CD4-positive, CD25-positive, alpha-beta regulatory T cell (primary cell): Measurements from ENCODE around the gene ZNF439. TPM values are rescaled to one million over a fixed set of nuclear protein-coding genes. Genes with fewer than 3 reads are reported as not detected.
"Not testable (repeated sequence)": the region's sequence is repeated elsewhere in the genome, so short reads cannot be mapped to it uniquely, and the experiment has no call there.

Experiments used
- ATAC-seq, 2 donors: fragments of 150-1000 bp; cut with Tn5 transposase; one replicate each; pipeline ENCODE4 v1.10.0; 2021; ENCODE audit warnings: low read depth in 2 of 2, moderate number of reproducible peaks in 2 of 2, moderate library complexity in 1 of 2
- DNase-seq, 3 donors: peaks; one replicate each; pipeline versions ENCODE4 v3.0.0 to v3.0.0-alpha.2; 2012 to 2022; ENCODE audit warnings: mixed read lengths in 1 of 3
- H3K27ac ChIP-seq: one replicate; pipeline ENCODE4 v1.7.0; 2013; ENCODE audit warnings: mild to moderate bottlenecking, low read length; ENCODE audit not compliant: insufficient read depth, poor library complexity, severe bottlenecking
- H3K27me3 ChIP-seq: one replicate; pipeline ENCODE4 v1.7.0; 2013; ENCODE audit warnings: low read length; ENCODE audit not compliant: control insufficient read depth, insufficient read depth
- H3K36me3 ChIP-seq: one replicate; pipeline ENCODE4 v1.7.0; 2013; ENCODE audit warnings: mild to moderate bottlenecking, low read length, moderate library complexity; ENCODE audit not compliant: control insufficient read depth, insufficient read depth
- H3K4me1 ChIP-seq: 2 replicates; pipeline ENCODE4 v1.7.0; 2013; ENCODE audit warnings: mild to moderate bottlenecking, low read length; ENCODE audit not compliant: insufficient read depth, control insufficient read depth, poor library complexity, severe bottlenecking
- H3K4me3 ChIP-seq: one replicate; pipeline ENCODE4 v1.7.0; 2013; ENCODE audit warnings: low read depth, mild to moderate bottlenecking, low read length, moderate library complexity
- H3K9me3 ChIP-seq, 2 experiments: 1 replicate in 1 of 2; 2 replicates in 1 of 2; pipeline ENCODE4 v1.7.0; 2013; ENCODE audit warnings: low read length in 2 of 2, mild to moderate bottlenecking in 1 of 2, moderate library complexity in 1 of 2; ENCODE audit not compliant: control insufficient read depth in 2 of 2
- H3K27ac Mint-ChIP-seq, 3 donors: one replicate each; pipeline ENCODE4 v1.8.0; 2020 to 2022; ENCODE audit warnings: mild to moderate bottlenecking in 3 of 3, mixed read lengths in 3 of 3, moderate library complexity in 2 of 3
- H3K27me3 Mint-ChIP-seq: one replicate; pipeline ENCODE4 v1.8.0; 2022; ENCODE audit warnings: mild to moderate bottlenecking, mixed read lengths
- H3K36me3 Mint-ChIP-seq: one replicate; pipeline ENCODE4 v1.8.0; 2020; ENCODE audit warnings: mixed read lengths
- H3K4me1 Mint-ChIP-seq, 4 donors: one replicate each; pipeline ENCODE4 v1.8.0; 2020 to 2022; ENCODE audit warnings: mixed read lengths in 4 of 4, mild to moderate bottlenecking in 1 of 4
- H3K4me3 Mint-ChIP-seq, 4 donors: one replicate each; pipeline ENCODE4 v1.8.0; 2020 to 2022; ENCODE audit warnings: mild to moderate bottlenecking in 4 of 4, mixed read lengths in 4 of 4, moderate library complexity in 3 of 4
- H3K9me3 Mint-ChIP-seq, 7 donors: one replicate each; pipeline ENCODE4 v1.8.0; 2020 to 2022; ENCODE audit warnings: mixed read lengths in 7 of 7, mild to moderate bottlenecking in 3 of 7, moderate library complexity in 2 of 7
- polyA plus RNA-seq, 4 donors: library from polyadenylated mRNA; unstranded; fragments of 300-500 nt; fragmentation: Illumina TruSeq; gene quantifications; one replicate each; pipeline ENCODE4 v1.2.3, GENCODE V29; 2021
- total RNA-seq: library from RNA; stranded (reverse); gene quantifications from one replicate; pipeline ENCODE4 v1.2.3, GENCODE V29; 2022

The ZNF439 gene
- total and polyA plus RNA-seq, 5 donors from 2014 or later: 0.60 to 6.0 (median 3.7) TPM

DNA sequence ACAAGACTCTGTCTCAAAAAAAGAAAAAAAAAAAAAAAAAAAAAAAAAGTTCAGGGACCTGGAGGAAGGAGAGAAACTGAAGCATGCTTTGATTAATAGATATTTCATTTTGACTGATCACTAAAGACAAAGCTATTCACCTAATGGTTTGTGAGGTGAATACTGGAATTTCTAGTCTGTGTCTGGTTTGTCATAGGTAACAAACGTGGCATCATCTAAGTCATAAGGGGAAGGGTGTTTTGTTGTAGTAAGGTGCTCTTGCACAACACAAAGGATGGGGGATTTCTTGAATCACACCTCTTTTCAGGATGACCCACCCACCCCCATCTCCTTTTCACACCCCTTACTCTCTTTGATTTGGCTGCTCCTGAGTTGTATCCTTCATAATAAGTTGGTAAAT, 25.2 kb downstream of the ZNF439 start:
- Mint-ChIP-seq H3K27me3 (no peaks in the 10 kb centered on the region), H3K36me3 (peaks cover 4% of the 10 kb centered on the region), H3K4me1 (no peaks in the 10 kb centered on the region), H3K4me3 (no peak overlapping the region), H3K9me3 (peaks cover 0 to 31% (median 11%) of the 10 kb centered on the region in 7 donors), H3K27ac (no peak overlapping the region)
- no peak for DNase-seq
- Histone ChIP-seq H3K9me3 (peaks cover 6 to 46% of the 10 kb centered on the region in 2 experiments), H3K27me3 (no peaks in the 10 kb centered on the region), H3K27ac (no peak overlapping the region), H3K4me3 (no peak overlapping the region), H3K36me3 (no peaks in the 10 kb centered on the region), H3K4me1 (no peaks in the 10 kb centered on the region)
- no peak for ATAC-seq

DNA sequence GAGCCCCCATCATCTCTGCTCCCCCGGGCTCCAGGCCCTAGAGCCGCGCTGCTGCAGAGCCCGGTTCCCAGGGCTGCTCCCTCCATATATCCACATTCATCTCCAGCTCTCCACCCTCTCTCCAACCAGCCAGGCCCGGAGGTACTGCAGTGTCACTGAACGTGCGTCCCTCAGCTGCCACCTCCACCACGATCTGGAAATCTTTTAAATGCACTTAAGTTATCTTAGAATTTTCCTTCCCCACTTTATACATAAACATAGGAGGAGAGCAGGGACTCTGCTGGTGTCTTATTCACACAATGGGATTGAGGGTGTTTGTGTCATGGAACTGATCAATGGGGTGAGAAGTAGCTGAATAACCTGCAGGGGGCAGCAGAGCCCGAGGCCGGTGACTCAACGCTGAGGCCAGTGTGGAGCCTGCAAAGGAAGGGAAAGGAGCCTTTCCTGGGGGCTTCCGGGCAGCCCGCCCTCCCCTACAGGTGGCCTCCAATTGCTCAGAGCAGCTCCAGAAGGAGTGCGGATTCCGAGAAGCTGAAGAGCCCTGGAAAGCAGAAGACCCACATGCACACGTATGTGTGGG, 31.3 kb downstream of the ZNF439 start:
- not testable (repeated sequence) for H3K9me3 Mint-ChIP-seq, H3K27ac Mint-ChIP-seq

DNA sequence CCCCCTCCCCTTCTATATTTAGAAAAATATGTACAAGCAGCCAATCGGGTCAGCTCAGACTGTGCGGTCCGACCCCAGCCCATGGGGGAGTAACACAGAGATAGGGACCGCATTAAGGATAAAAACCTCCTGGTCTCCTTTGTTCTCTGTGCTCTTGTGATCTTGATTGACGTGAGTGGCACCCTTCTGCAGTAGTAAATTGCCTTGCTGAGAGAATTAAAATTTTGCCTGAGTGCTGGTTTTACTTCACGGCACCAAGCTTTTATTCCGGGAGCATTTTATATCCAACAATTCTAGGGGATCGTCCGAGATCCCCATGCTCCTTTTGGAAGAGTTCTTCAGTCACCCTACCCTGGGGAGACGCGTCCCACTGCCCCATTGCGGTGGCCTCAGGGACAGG, 32.1 kb downstream of the ZNF439 start:
- no peaks in the 10 kb centered on the region for H3K36me3 ChIP-seq
- no peaks in the 10 kb centered on the region for H3K9me3 ChIP-seq
- Mint-ChIP-seq H3K4me1 (peaks cover 0 to 4% (median 2%) of the 10 kb centered on the region in 4 donors), H3K4me3 (no peak overlapping the region), H3K9me3 (peaks cover 0 to 4% (median 0%) of the 10 kb centered on the region in 7 donors), H3K36me3 (no peaks in the 10 kb centered on the region), H3K27me3 (peaks cover 4% of the 10 kb centered on the region), H3K27ac (no peak overlapping the region)
- no peak for ATAC-seq
- no peak overlapping the region for H3K27ac ChIP-seq
- DNase-seq: no peak
- H3K27me3 ChIP-seq: no peaks in the 10 kb centered on the region
- no peaks in the 10 kb centered on the region for H3K4me1 ChIP-seq
- no peak overlapping the region for H3K4me3 ChIP-seq

More for the DNA sequence above, 31.3 kb downstream of the ZNF439 start:
- not testable (repeated sequence) for H3K4me3 ChIP-seq, H3K4me1 ChIP-seq, ATAC-seq, H3K36me3 ChIP-seq, H3K27ac ChIP-seq, H3K4me3 Mint-ChIP-seq, H3K36me3 Mint-ChIP-seq, H3K27me3 Mint-ChIP-seq, H3K4me1 Mint-ChIP-seq, H3K27me3 ChIP-seq, H3K9me3 ChIP-seq
- DNase-seq: peak in 2 of 3 donors; percentile 13 to 18

DNA sequence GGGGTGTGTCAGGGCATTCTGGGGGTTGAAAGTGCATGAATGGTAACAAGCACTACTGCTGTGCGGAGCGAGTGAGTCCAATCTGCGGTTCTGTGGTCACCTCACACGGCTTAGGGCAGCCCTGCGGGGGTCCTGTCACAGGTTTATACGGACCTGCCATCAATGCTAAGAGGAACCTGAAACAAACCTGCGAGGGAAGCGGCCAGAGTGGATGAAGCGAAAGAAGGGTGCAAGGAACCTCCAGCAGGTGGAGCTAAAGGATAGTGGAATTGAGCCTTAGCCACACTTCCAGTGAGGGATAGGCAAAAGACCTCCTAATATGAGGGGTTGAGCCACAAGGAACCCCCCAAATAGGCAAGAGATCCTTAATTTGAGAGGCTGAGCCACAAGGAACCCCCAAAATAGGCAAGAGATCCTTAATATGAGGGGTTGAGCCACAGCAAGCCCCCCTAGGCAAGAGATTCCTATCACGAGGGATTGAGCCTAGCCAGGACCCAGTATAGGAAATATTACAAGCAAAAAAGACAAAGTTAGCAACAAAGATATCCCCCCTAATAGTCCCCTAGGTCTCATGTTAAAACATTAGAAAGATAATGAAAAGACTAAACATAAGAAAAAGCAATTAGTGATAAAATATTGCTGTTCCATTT, 32.8 kb downstream of the ZNF439 start:
- no peaks in the 10 kb centered on the region for H3K36me3 ChIP-seq
- H3K27ac ChIP-seq: no peak overlapping the region
- H3K36me3 Mint-ChIP-seq: no peaks in the 10 kb centered on the region
- H3K4me3 Mint-ChIP-seq: no peak overlapping the region
- peaks cover 4% of the 10 kb centered on the region for H3K27me3 Mint-ChIP-seq
- peaks cover 0 to 4% (median 2%) of the 10 kb centered on the region in 4 donors for H3K4me1 Mint-ChIP-seq
- H3K4me1 ChIP-seq: no peaks in the 10 kb centered on the region
- H3K9me3 Mint-ChIP-seq: peaks cover 0 to 5% (median 0%) of the 10 kb centered on the region in 7 donors
- H3K27me3 ChIP-seq: no peaks in the 10 kb centered on the region
- H3K27ac Mint-ChIP-seq: peak overlapping the region in 1 of 3 donors; percentile 11
- H3K9me3 ChIP-seq: no peaks in the 10 kb centered on the region
- H3K4me3 ChIP-seq: no peak overlapping the region
- ATAC-seq (peak; percentile 47 to 62), DNase-seq (peak; percentile 18 to 70 (median 55))

DNA sequence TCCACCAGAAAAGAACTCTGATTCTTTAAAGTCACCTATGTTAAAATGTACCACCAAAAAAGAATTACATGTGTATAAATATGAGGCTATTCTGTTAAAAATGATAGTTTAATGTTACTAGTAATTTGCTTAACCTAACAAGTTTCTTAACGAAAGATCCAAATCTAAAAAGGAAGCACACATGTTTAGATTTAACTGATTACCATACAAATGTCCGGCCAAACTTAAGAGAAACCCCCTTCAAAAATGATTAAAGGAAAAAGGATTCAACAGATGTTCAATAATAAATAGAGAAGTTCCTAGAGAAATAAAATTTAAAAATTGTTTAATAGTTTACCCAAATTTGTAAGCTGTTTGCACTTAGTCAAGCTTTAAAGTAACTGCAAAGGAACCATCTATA, 34.1 kb downstream of the ZNF439 start:
- DNase-seq (no peak), ATAC-seq (no peak)
- no peak overlapping the region for H3K27ac ChIP-seq
- Mint-ChIP-seq H3K4me1 (peaks cover 0 to 9% (median 2%) of the 10 kb centered on the region in 4 donors), H3K27ac (no peak overlapping the region), H3K27me3 (peaks cover 4% of the 10 kb centered on the region), H3K4me3 (no peak overlapping the region), H3K9me3 (peaks cover 0 to 7% (median 2%) of the 10 kb centered on the region in 7 donors), H3K36me3 (no peaks in the 10 kb centered on the region)
- no peaks in the 10 kb centered on the region for H3K27me3 ChIP-seq
- peaks cover 7% of the 10 kb centered on the region for H3K4me1 ChIP-seq
- H3K36me3 ChIP-seq: no peaks in the 10 kb centered on the region
- H3K4me3 ChIP-seq: no peak overlapping the region
- no peaks in the 10 kb centered on the region for H3K9me3 ChIP-seq

DNA sequence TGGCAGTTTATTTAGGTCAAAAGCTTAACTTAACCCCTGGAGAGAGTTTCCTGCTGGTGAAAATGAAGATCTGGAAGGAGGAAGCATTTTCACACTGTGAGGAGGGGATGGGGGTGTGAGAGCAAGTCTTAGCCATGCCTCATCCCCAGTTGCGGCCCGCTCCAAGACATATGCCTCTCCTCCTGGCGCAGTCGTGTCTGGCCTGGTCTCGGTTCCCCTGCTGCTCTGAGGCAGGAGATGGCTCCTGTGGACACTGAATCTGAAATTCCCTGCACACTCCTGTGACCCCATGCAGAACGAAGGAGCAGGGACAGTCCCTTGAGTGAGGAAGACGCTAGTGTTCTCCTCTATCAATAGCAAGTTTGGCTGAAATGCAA, 38.7 kb downstream of the ZNF439 start:
- DNase-seq: no peak
- H3K36me3 ChIP-seq: no peaks in the 10 kb centered on the region
- Mint-ChIP-seq H3K4me3 (peak overlapping the region; percentile 89 to 94 (median 92)), H3K36me3 (no peaks in the 10 kb centered on the region), H3K27me3 (peaks cover 6% of the 10 kb centered on the region), H3K4me1 (peaks cover 5 to 34% (median 14%) of the 10 kb centered on the region in 4 donors), H3K9me3 (peaks cover 0 to 9% (median 5%) of the 10 kb centered on the region in 7 donors), H3K27ac (peak overlapping the region in 2 of 3 donors; percentile 87 to 92)
- peaks cover 17% of the 10 kb centered on the region for H3K4me1 ChIP-seq
- no peak overlapping the region for H3K27ac ChIP-seq
- no peaks in the 10 kb centered on the region for H3K9me3 ChIP-seq
- H3K27me3 ChIP-seq: no peaks in the 10 kb centered on the region
- no peak for ATAC-seq
- peak overlapping the region; percentile 76 for H3K4me3 ChIP-seq

DNA sequence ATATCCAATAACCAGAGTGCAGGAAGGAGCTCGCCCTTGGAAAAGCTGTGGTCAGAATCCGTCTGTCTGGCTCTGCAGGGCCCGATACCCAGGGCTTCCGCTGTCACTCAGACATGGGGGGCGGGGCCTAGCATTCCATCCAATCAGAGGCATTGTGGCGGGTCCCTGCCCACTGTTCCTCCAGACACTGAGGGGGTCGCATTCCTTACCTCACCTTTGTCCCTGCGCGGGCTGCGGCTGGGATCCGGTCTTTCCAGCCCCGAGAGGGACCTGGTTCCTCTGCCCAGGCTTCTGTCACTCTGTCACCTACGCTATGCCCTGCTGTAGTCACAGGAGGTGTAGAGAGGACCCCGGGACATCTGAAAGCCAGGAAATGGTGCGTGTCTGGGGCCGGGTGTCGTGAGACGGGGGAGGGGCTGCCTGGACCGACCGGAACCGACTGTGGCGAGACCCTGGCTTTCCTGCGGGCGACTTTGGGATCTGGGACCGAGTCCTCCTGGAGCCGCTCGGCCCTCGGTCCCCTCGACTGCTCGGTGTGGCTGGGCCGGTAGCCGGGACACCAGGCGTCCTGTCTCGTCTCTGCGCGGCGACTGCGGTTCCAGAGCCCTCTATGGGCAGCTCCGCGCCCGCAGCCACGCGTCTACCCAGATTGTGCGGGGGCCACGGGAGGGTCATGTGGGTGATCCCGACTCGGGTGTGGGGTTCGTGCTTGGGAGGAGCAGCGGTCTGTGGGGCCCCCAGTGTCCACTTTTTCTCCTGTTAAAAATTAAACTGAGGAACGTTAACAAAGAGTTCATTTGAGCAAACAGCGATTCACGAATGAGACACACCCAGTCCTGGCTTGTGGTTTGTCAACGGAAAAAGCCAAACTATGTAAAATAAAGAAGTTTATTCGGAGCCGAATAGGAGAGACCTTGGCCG, 39.3 kb downstream of the ZNF439 start, which contains the start of gene ZNF69:
Gene ZNF69 (plus strand): TSS at position 172 of the 921 bp plus-strand sequence. CDS start 142 bp downstream, at position 314.
- H3K4me3 Mint-ChIP-seq: peak within 1 kb of the TSS; percentile 89 to 94 (median 92)
- Histone ChIP-seq H3K27me3 (no peaks in the 10 kb centered on the region), H3K4me3 (peak within 1 kb of the TSS; percentile 76), H3K9me3 (no peaks in the 10 kb centered on the region), H3K36me3 (no peaks in the 10 kb centered on the region), H3K4me1 (peaks cover 17% of the 10 kb centered on the region), H3K27ac (peak within 1 kb of the TSS; percentile 19)
- peaks cover 0 to 9% (median 5%) of the 10 kb centered on the region in 7 donors for H3K9me3 Mint-ChIP-seq
- peaks cover 6% of the 10 kb centered on the region for H3K27me3 Mint-ChIP-seq
- DNase-seq: peak; percentile 23 to 68 (median 52)
- peak; percentile 80 to 85 for ATAC-seq
- peak within 1 kb of the TSS; percentile 83 to 92 (median 87) for H3K27ac Mint-ChIP-seq
- no peaks in the 10 kb centered on the region for H3K36me3 Mint-ChIP-seq
- H3K4me1 Mint-ChIP-seq: peaks cover 5 to 34% (median 14%) of the 10 kb centered on the region in 4 donors
